HG03135 (cell line): ENCODE measurements around the gene BATF3.

Experiments
- ATAC-seq: cut with Tn5 transposase; IDR thresholded peaks from one replicate; pipeline ENCODE4 v1.9.1; 2021; ENCODE audit warnings: mild to moderate bottlenecking, moderate library complexity; ENCODE audit not compliant: unreplicated experiment

BATF3 gene

GRCh38 chr1:212710566-212710965 lies 10.9 kb upstream of the BATF3 start:
- no peak for ATAC-seq

- no peak for ATAC-seq
Observed at GRCh38 chr1:212703991-212704564, 4.4 kb upstream of the BATF3 start.

- no peak for ATAC-seq
Observed at GRCh38 chr1:212702672-212703071, 3.0 kb upstream of the BATF3 start.

GRCh38 chr1:212701910-212702309 lies 2.3 kb upstream of the BATF3 start:
- ATAC-seq, result no peak

GRCh38 chr1:212700892-212701819 lies 1.5 kb upstream of the BATF3 start:
- ATAC-seq, result no peak

- ATAC-seq, result peak; percentile 39
Observed at GRCh38 chr1:212700223-212700891, 717 bp upstream of the BATF3 start.

- ATAC-seq, result peak; percentile 48
Observed at GRCh38 chr1:212699104-212699624, 476 bp downstream of the BATF3 start.

- no peak for ATAC-seq
Observed at GRCh38 chr1:212698467-212699103, 1.1 kb downstream of the BATF3 start.

GRCh38 chr1:212696721-212697331 lies 2.8 kb downstream of the BATF3 start:
- no peak for ATAC-seq

- no peak for ATAC-seq
Observed at GRCh38 chr1:212692774-212693644, 6.6 kb downstream of the BATF3 start.

GRCh38 chr1:212691561-212692071 lies 8.0 kb downstream of the BATF3 start:
- ATAC-seq, result no peak

- ATAC-seq, result no peak
Observed at GRCh38 chr1:212690816-212691403, 8.7 kb downstream of the BATF3 start.

GRCh38 chr1:212689758-212690529 lies 9.7 kb downstream of the BATF3 start:
- no peak for ATAC-seq

GRCh38 chr1:212689196-212689725 lies 10.4 kb downstream of the BATF3 start:
- ATAC-seq, result no peak

- ATAC-seq, result no peak
Observed at GRCh38 chr1:212688341-212689047, 11.1 kb downstream of the BATF3 start.

- ATAC-seq, result no peak
Observed at GRCh38 chr1:212687811-212688210, 11.8 kb downstream of the BATF3 start.

GRCh38 chr1:212686591-212686990 lies 13.0 kb downstream of the BATF3 start:
- ATAC-seq, result no peak
